NCI-H146 treated with DMSO at 0.1 percent for 48 hours (cell line): ENCODE data around the gene RASSF5.
A peak's percentile ranks its signal among the peaks of the same experiment; 100 is the strongest.
"Not testable (repeated sequence)": the region's sequence is repeated elsewhere in the genome, so short reads cannot be mapped to it uniquely, and the experiment has no call there.

Source experiments
- DNase-seq: peaks from one replicate; lab custom pipeline; 2025; ENCODE audit not compliant: unreplicated experiment; lab: John Stamatoyannopoulos, UW

Gene RASSF5

GRCh38 chr1:206626396-206626795 is 119.1 kb downstream of the RASSF5 start:
- DNase-seq, result not testable (repeated sequence)

- DNase-seq, result no peak
These were observed 121.6 kb downstream of the RASSF5 start for GRCh38 chr1:206628916-206629315.

GRCh38 chr1:206631085-206631509 is 123.8 kb downstream of the RASSF5 start:
- peak; percentile 40 for DNase-seq

- no peak for DNase-seq
These were observed 126.4 kb downstream of the RASSF5 start for GRCh38 chr1:206633708-206634121.

- peak; percentile 56 for DNase-seq
These were observed 127.2 kb downstream of the RASSF5 start for GRCh38 chr1:206634365-206635079.

- DNase-seq, result peak; percentile 87
These were observed 128.0 kb downstream of the RASSF5 start, which contains the start of gene DYRK3 for GRCh38 chr1:206635080-206635977. DYRK3 (plus strand) TSS chr1:206635536; CDS start chr1:206635704, 168 bp downstream.

- DNase-seq, result no peak
These were observed 128.6 kb downstream of the RASSF5 start for GRCh38 chr1:206635978-206636345.

GRCh38 chr1:206636671-206637070 is 129.3 kb downstream of the RASSF5 start:
- DNase-seq, result no peak

- no peak for DNase-seq
These were observed 130.3 kb downstream of the RASSF5 start for GRCh38 chr1:206637605-206638004.
